HG03378 (cell line): ENCODE data around the gene ZNF628.

Experiments used
- ATAC-seq: cut with Tn5 transposase; IDR thresholded peaks from one replicate; pipeline ENCODE4 v1.9.1; 2021; ENCODE audit warnings: mild to moderate bottlenecking, moderate library complexity; ENCODE audit not compliant: unreplicated experiment

Gene ZNF628

GRCh38 chr19:55527197-55528029, 51.0 kb downstream of the ZNF628 start:
- ATAC-seq, result no peak

- no peak for ATAC-seq
Observed at GRCh38 chr19:55528030-55528803, 51.8 kb downstream of the ZNF628 start.

GRCh38 chr19:55529636-55530234, 53.3 kb downstream of the ZNF628 start:
- ATAC-seq, result no peak

GRCh38 chr19:55530996-55531395, 54.6 kb downstream of the ZNF628 start:
- no peak for ATAC-seq
